Renal cortex interstitium (tissue), 15 donors: ENCODE results near the gene CLBA1. TPM values are rescaled to one million over a fixed set of nuclear protein-coding genes. Genes with fewer than 3 reads are reported as not detected.
"Not testable (repeated sequence)": the region's sequence is repeated elsewhere in the genome, so short reads cannot be mapped to it uniquely, and the experiment has no call there.

Experiments
- DNase-seq, 11 donors: peaks; one replicate each; pipeline ENCODE4 v3.0.0-alpha.2; 2013; ENCODE audit warnings: low read depth in 9 of 11, low spot score in 4 of 11; ENCODE audit errors: extremely low read depth in 1 of 11
- long read RNA-seq, 16 experiments: transcript quantifications; one replicate each; lab custom pipeline, GENCODE V29; 2026
- polyA plus RNA-seq, 3 donors: library from polyadenylated mRNA; unstranded; fragments of 120-200 nt; gene quantifications; one replicate each; pipeline ENCODE4 v1.2.1, GENCODE V29; 2013; ENCODE audit not compliant: insufficient read length in 3 of 3

Gene CLBA1
- 10 to 100 TPM; 19.0 to 28.3 (median 23.6) TPM for polyA plus RNA-seq
- long read RNA-seq, donor 1, partial matches to known transcripts: 0 of 5 reads
- long read RNA-seq, donor 1, other reads (novel, unspliced or antisense): 0 of 5 reads
- long read RNA-seq, donor 2, partial matches to known transcripts: 0 of 2 reads
- long read RNA-seq, donor 2, other reads (novel, unspliced or antisense): 0 of 2 reads
- long read RNA-seq, donor 3, transcript CLBA1-202 (5 exons, 2,370 nt): major isoform, 6 of 17 reads
- long read RNA-seq, donor 3, partial matches to known transcripts: 8 of 17 reads
- long read RNA-seq, donor 3, other reads (novel, unspliced or antisense): 0 of 17 reads
- long read RNA-seq, donor 4, partial matches to known transcripts: 0 of 3 reads
- long read RNA-seq, donor 4, other reads (novel, unspliced or antisense): 0 of 3 reads
- long read RNA-seq, donor 5: 0 reads
- long read RNA-seq, donor 6, transcript CLBA1-202 (5 exons, 2,370 nt): major isoform, 7 of 34 reads
- long read RNA-seq, donor 6, partial matches to known transcripts: 25 of 34 reads
- long read RNA-seq, donor 6, other reads (novel, unspliced or antisense): 0 of 34 reads
- long read RNA-seq, donor 7, transcript CLBA1-202 (5 exons, 2,370 nt): major isoform, 5 of 6 reads
- long read RNA-seq, donor 7, partial matches to known transcripts: 0 of 6 reads
- long read RNA-seq, donor 7, other reads (novel, unspliced or antisense): 0 of 6 reads
- long read RNA-seq, donor 8: 0 reads
- long read RNA-seq, donor 9, partial matches to known transcripts: 0 of 6 reads
- long read RNA-seq, donor 9, other reads (novel, unspliced or antisense): 0 of 6 reads
- long read RNA-seq, donor 10, partial matches to known transcripts: 7 of 24 reads
- long read RNA-seq, donor 10, other reads (novel, unspliced or antisense): 15 of 24 reads
- long read RNA-seq, donor 11, partial matches to known transcripts: 0 of 4 reads
- long read RNA-seq, donor 11, other reads (novel, unspliced or antisense): 0 of 4 reads
- long read RNA-seq, donor 12, partial matches to known transcripts: 0 of 1 reads
- long read RNA-seq, donor 12, other reads (novel, unspliced or antisense): 0 of 1 reads
- long read RNA-seq, donor 13: 0 reads
- long read RNA-seq, donor 14, partial matches to known transcripts: 0 of 5 reads
- long read RNA-seq, donor 14, other reads (novel, unspliced or antisense): 0 of 5 reads
- long read RNA-seq, donor 15, partial matches to known transcripts: 0 of 1 reads
- long read RNA-seq, donor 15, other reads (novel, unspliced or antisense): 0 of 1 reads
- long read RNA-seq, donor 16, transcript CLBA1-202 (5 exons, 2,370 nt): major isoform, 15 of 26 reads
- long read RNA-seq, donor 16, partial matches to known transcripts: 7 of 26 reads
- long read RNA-seq, donor 16, other reads (novel, unspliced or antisense): 0 of 26 reads

- DNase-seq: peak; percentile 71 to 90 (median 86)
These were observed at the start of gene CLBA1 for GRCh38 chr14:104985675-104986486. TSS of gene CLBA1 (plus strand) at chr14:104985788. CDS start at chr14:104986432, 644 bp downstream.

- DNase-seq: no peak
These were observed 49.6 kb upstream of the CLBA1 start for GRCh38 chr14:104935955-104936354.

- no peak for DNase-seq
These were observed 49.0 kb upstream of the CLBA1 start for GRCh38 chr14:104936361-104937155.

- DNase-seq: no peak
These were observed 48.4 kb upstream of the CLBA1 start for GRCh38 chr14:104937161-104937560.

GRCh38 chr14:104937694-104938365 is 47.8 kb upstream of the CLBA1 start:
- no peak for DNase-seq

GRCh38 chr14:104938436-104938835 is 47.2 kb upstream of the CLBA1 start:
- no peak for DNase-seq

- no peak for DNase-seq
These were observed 46.6 kb upstream of the CLBA1 start for GRCh38 chr14:104938960-104939359.

- no peak for DNase-seq
These were observed 45.8 kb upstream of the CLBA1 start for GRCh38 chr14:104939666-104940410.

GRCh38 chr14:104940526-104941150 is 45.0 kb upstream of the CLBA1 start:
- DNase-seq: no peak

GRCh38 chr14:104941508-104942365 is 43.9 kb upstream of the CLBA1 start:
- no peak for DNase-seq

- no peak for DNase-seq
These were observed 43.0 kb upstream of the CLBA1 start for GRCh38 chr14:104942586-104942985.

GRCh38 chr14:104943216-104944015 is 42.2 kb upstream of the CLBA1 start:
- not testable (repeated sequence) for DNase-seq

GRCh38 chr14:104944016-104944308 is 41.6 kb upstream of the CLBA1 start:
- DNase-seq: not testable (repeated sequence)
